CD4-positive, alpha-beta T cell treated with Interleukin-4 for 1 hour (primary cell): ENCODE results near the gene TSPAN9.

ENCODE experiments used
- DNase-seq, 2 donors: peaks; one replicate each; pipeline ENCODE4 v3.0.0-alpha.2; 2020 to 2022

TSPAN9 gene

DNA sequence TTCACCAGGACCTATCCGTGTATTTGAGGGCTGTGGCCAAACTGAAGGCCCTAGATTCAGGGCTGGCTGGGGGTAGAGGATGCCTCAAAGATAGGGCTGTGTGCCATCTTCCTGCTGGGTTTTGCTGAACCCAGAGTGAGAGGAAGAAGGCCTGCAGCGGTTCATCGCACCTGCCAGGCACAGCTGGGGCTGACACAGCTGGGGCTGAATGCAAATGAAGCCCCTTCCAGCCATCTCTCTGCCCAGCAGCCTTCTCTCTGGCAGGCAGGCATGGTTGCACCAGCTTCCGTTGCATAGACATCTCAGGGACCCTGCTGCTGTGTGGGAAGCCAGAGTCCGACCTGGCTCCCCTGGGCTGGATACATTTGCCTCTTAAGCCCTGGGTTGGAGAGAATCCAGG lies 152.4 kb downstream of the TSPAN9 start:
- DNase-seq = no peak

DNA sequence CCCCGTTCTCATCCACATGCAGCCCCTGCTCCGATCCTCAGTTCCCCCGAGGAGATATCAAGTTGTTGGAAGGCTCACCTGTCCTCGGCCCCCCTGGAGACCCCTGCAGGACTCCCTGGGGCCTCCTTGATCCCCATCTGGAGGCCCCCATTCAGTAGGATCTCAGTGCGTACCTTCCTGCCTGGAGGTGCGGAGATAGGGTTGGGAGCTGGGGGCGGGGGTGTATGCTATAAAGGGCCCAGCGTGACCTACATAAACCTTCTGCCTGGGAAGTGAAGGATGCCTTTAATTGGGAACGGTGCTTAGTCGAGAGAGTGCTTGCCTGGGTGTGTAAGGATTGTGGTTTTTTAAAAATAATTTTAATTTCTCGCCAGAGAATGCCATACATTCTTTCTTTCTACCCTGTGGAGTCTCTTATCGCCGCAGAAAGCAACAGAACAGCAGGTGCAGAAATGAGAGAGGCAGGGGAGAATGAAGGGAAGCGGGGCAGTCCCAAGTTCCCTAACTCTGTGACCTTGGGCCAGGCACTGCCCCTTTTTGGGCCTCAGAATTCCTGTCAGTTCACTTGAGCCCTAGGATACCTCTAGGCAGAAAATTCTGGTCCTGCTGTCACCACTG lies 153.7 kb downstream of the TSPAN9 start:
- DNase-seq = no peak

DNA sequence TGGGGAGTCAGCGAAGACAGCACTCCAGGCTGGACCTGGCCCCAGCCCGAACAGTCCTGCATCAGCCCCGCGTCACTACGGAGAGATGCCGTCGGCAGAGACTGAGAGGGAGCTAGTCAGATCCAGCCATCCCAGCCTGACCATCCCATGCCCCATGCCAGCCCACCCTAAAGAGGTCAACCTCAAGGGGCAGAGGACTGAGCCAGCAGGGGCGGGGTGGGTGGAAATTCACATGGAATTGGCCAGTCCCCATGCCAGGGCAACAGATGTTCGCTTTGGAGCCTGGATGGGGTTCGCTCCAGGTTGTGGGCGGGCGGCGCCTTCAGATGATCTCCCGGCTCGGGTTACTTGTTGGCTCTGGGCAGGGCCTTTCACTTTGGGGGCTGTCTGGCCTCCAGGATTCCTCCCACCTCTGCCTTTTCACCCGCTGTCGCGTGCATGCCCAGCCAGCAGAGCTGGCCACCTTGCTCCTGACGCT lies 154.3 kb downstream of the TSPAN9 start:
- DNase-seq = no peak

GRCh38 chr12:3233797-3234196 lies 156.6 kb downstream of the TSPAN9 start:
- DNase-seq = no peak

DNA sequence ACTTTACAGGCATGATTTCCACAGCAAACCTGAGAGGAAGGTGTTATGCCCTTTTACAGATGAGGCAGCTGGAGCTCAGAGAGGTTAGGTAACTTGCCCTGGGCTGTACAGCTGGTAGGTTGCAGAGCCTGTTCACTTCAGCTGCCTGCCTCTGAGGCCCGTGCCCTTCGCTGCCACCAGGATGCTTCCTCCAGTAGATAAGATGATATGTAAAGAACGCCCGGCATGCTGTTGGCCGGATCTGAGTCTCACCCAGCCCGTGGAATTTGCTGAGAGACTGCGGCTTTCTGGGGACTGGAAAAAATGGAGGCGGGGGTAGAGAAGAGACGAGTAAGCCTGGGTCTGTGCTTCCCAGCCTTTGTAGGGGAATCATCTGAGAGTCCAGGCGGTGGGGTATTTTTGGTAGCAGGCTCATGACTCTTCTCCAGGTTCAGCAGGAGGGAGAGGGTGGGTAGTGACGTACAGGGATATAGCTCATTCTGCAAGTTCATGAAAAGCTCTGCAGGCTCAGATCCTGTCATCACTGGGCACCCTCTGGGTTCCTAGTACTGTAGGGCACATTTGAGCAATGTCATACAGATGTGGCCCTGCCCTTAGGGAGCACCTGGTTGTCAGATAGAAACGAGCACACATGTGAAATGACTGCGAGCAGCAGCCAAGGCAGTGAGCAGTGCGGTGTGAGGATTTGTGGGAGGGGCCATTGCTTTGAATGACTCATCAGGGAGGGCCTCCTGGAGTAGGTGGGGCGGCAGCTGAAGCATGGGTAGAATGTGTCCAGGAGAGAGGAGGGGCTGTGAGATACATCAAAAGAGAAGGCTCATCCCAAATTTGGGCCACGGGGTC lies 159.4 kb downstream of the TSPAN9 start:
- DNase-seq = no peak

DNA sequence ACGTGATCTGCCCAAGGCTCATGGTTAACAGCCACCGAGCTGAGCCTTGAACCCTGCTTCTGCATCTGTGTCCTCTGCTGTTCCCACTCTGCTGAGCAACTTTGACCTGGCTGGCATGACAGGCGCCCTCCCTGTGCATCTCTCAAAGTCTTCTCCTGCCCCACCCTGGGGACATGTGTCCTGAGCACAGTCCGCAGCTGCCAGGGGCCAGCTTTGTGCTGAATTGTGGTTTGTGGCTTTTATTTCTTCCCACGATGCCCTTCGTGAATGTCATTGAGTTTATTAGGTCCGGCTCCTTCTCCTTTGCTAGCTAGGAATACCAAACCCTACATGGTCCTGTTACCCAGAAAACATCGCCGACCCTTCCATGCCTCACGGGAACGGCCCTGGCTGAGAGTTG lies 161.0 kb downstream of the TSPAN9 start:
- DNase-seq = no peak

DNA sequence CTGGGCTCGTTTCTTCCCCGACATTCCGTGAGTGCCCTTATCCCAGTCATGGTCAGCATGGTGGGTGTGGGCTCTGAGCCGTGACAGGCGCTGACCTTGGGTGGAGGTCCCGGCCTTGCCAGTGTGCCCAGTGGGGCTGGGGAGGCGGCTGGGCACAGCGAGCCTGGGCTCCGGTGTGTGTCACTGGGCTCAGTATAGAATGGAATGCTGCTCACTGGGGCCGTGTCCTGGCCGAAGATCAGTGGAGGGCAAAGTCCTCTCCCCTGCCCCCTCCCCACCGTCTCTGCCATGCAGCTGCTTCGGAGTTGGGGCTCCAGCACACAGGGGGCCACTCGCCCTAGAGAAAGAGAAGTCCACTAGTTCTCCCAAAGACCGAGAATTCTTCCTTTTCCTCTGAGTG lies 164.4 kb downstream of the TSPAN9 start:
- no peak for DNase-seq

GRCh38 chr12:3242199-3242863 lies 165.2 kb downstream of the TSPAN9 start:
- DNase-seq = no peak

DNA sequence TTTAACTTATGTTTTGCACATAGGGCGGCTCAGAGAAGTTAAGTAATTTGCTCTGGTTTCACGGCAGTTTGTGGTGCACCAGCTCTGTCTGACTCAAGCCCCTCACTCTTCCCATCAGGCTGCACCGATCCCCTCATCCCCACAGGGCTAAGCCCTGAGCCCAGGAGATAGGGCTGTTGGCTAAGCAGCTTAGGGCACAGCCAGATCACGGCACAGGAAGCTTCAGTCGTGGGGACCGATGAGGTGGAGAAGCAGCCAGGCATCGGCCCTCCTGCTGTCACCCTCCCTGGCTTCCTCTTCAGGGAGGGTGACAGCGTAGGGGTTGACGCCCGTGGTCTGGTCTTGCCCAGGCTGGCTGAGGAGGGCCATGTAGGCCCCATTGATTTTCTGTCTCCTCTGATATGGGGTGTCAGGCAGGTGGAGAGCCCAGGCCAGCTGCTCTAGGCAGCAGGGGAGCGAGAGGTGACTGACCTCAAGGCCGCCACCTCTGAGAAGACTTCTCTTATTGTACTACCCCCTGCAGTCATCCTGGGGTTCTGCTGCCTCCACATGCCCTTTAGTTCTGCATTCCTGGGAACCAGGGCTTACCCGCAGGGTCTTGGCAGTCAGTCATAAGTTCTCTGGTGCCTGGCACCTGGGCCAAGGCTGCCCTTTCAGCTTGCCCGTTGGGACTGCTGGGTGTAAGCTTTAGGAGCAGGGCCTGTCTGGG lies 166.4 kb downstream of the TSPAN9 start:
- DNase-seq = no peak

- DNase-seq = no peak
Measured at GRCh38 chr12:3244219-3244750, 167.1 kb downstream of the TSPAN9 start.

GRCh38 chr12:3246253-3246652 lies 169.1 kb downstream of the TSPAN9 start:
- DNase-seq = no peak

DNA sequence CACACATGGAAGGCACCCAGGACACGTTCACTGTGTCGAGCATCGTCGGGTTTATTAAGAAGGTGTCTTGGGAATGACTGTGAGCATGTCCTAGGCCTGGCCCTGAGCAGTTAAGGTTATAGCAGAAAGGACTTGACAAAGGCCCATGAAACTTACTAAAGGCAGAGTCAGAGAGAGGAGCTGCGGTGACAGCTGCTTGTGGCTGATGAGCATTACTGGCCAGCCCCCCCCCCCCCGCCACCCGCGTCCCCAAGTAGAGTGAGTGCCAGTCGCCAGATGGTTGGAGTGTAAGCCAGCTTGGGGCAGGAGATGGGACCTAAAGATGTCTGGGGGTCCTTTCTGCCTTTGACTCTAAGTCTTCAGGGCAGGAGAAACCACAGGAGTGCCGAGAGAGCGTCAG lies 169.9 kb downstream of the TSPAN9 start:
- DNase-seq = no peak

GRCh38 chr12:3247629-3248161 lies 170.5 kb downstream of the TSPAN9 start:
- no peak for DNase-seq

DNA sequence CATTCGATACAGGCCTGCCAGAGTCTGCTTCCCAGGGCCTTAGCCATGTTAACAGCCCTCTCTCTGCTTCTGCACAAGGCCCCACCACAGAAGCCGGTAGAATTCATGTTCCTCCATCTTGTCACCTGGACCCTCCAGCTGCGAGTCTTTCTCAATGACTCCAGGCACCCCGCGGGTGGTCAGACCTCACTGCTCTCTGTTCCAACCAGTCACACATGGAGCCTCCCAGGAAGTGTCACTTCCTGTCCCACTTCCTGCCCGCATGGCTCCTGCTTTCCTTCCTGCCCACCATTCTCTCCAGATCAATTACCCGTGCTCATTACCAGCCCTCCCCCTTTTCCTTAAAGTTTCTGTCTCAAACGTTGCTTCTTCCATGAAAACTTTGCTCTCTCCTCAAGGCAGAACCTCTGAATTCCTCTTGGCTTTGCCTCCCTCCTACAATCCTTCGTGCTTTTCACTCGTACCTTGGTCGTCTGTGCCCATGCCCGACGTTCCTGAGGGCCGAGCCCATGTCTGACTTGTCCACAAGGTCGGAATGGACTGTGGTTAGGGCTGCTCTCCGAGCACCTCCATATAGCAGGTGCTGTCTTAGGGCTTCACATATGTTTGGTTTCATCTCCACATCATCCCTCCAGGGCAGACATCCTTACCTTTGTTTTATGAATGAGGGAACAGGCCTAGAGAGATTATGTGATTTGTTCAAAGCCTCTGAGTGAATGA lies 172.1 kb downstream of the TSPAN9 start:
- DNase-seq = no peak

GRCh38 chr12:3250034-3250433 lies 172.9 kb downstream of the TSPAN9 start:
- DNase-seq = no peak

DNA sequence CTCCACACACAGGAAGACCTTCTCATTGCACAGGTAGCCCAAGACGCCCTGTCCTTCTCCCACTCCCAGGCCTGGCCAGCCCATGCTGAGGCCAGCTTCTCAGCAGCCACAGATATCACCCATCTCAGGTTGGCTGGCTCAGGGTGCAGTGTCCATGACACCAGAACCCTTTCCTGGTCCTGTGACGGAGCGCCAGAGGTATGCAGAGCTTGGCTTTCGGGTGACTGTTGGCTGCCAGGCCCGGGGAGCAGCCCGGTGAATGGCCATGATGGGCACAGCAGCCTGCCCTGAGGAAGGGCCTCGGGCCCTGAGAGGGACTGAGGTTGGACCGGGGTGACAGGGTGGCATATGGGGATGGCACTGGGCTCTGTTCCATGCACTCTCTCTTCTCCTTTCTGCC lies 173.4 kb downstream of the TSPAN9 start:
- no peak for DNase-seq

DNA sequence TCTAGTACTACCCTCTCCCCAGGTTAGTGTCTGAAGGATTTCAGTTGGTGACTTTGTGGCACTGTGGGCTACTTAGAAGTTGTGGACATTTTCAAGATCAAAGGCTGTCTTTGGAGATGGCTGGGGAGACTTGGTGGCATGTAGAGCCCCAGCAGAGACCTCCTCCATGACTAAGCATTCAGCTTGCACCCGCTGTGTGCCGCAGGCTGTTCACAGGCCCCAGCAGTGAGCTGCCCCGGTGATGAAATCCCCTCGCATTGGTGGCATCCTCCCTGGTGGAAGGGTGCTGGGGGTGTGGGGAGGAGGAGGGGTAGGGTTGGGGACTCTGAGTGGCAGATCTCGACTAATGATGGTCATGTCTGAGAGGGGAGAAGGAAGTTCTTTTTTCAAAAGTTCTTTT lies 173.9 kb downstream of the TSPAN9 start:
- no peak for DNase-seq

DNA sequence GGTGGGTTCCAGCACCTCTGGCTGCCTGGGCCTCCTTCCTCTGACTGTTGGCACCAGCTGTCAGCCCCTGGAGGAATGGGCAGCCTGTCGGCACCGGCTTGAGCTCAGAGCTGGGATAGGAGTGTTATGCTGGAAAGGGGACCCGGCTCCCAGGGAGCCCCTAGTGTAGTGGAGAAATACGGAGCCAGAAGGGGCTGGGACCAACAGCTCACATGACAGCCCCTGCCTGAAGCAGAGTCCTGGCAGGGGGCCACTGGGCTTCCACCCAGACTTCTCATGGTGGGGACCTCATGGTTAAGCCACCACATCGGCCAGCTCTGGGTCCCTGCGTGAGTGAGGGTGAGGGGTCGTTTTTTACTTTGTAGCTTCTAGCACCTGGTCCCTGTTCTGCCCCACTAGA lies 174.5 kb downstream of the TSPAN9 start:
- DNase-seq = no peak

DNA sequence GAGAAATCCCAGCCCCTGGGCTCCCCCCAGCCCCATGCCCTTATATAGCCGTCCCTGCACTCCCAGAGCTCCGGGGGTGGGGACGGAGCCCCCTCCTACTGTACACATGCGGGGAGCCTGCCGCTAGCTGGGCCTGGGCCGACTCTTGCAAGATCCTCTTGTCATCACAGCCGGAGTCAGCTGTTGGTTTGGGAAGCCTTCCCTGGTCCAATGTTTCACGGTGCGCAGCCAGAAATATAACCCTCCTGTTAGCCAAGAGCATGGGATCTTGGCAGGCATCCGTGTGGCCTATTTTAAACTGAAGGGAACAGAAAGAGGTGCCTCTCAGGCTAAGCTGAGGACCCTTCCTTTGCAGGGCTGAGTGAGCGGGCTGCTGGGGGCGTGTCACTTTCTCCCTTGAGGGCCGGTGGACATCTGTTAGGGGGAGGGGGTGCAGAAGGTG lies 175.3 kb downstream of the TSPAN9 start:
- DNase-seq = no peak

- DNase-seq = no peak
Measured at GRCh38 chr12:3253682-3254275, 176.6 kb downstream of the TSPAN9 start.

- no peak for DNase-seq
Measured at GRCh38 chr12:3255057-3255456, 177.9 kb downstream of the TSPAN9 start.
